H1 (cell line): Measurements from ENCODE around the gene JAKMIP2.

ENCODE experiments used
- ASH2L ChIP-seq: fragments of 200-600, 300-600 bp; sonication (generic); IDR thresholded peaks from one replicate; pipeline ENCODE4 v1.7.1; 2017; ENCODE audit warnings: low read length
- ATF2 ChIP-seq: IDR thresholded peaks from 2 replicates; pipeline ENCODE4 v1.6.1; 2012; ENCODE audit warnings: low read length, inconsistent platforms
- BACH1 ChIP-seq: IDR thresholded peaks from 2 replicates; pipeline ENCODE4 v1.6.1; 2012; ENCODE audit warnings: low read length, improper control_type of control experiment
- CTCF ChIP-seq, 3 experiments: IDR thresholded peaks; 1 replicate in 2 of 3; 2 replicates in 1 of 3; pipeline versions ENCODE4 v1.5.1 to v1.6.1; 2011; ENCODE audit warnings: low read length in 3 of 3, mild to moderate bottlenecking in 3 of 3, inconsistent platforms in 2 of 3, low read depth in 1 of 3, moderate library complexity in 1 of 3; ENCODE audit not compliant: insufficient read depth in 1 of 3; ENCODE audit errors: control extremely low read depth in 1 of 3
- EZH2 ChIP-seq: fragments of 200-600 bp; sonication (generic); IDR thresholded peaks from 2 replicates; pipeline ENCODE4 v1.7.1; 2012; ENCODE audit warnings: low read depth, mild to moderate bottlenecking, moderate library complexity, low read length, inconsistent platforms; ENCODE audit not compliant: severe bottlenecking
- JUN ChIP-seq: IDR thresholded peaks from 2 replicates; pipeline ENCODE4 v1.6.1; 2011; ENCODE audit warnings: low read depth, mild to moderate bottlenecking, improper control_type of control experiment, low read length
- PHF8 ChIP-seq: fragments of 200-600 bp; sonication (generic); conservative IDR thresholded peaks from 2 replicates; pipeline ENCODE4 v1.7.1; 2012; ENCODE audit warnings: low read depth, mild to moderate bottlenecking, inconsistent platforms, low read length, moderate library complexity
- POLR2A ChIP-seq, 2 experiments: IDR thresholded peaks; 1 replicate in 1 of 2; 2 replicates in 1 of 2; pipeline ENCODE4 v1.6.1; 2011; ENCODE audit warnings: low read depth in 2 of 2, low read length in 2 of 2, mild to moderate bottlenecking in 2 of 2; ENCODE audit errors: control extremely low read depth in 1 of 2
- POLR2AphosphoS5 ChIP-seq: IDR thresholded peaks from 2 replicates; pipeline ENCODE4 v1.6.1; 2011; ENCODE audit warnings: low read depth, low read length
- SIX5 ChIP-seq: IDR thresholded peaks from 2 replicates; pipeline ENCODE4 v1.6.1; 2011; ENCODE audit warnings: mild to moderate bottlenecking, low read depth, low read length
- SRF ChIP-seq: IDR thresholded peaks from 2 replicates; pipeline ENCODE4 v1.6.1; 2011; ENCODE audit warnings: mild to moderate bottlenecking, low read depth, low read length, moderate library complexity
- YY1 ChIP-seq: IDR thresholded peaks from 2 replicates; pipeline ENCODE4 v1.6.1; 2011; ENCODE audit warnings: low read depth, mild to moderate bottlenecking, low read length

- TF ChIP-seq JUN (no peak), YY1 (no peak), BACH1 (no peak), POLR2AphosphoS5 (no peak), ATF2 (no peak), SIX5 (no peak), CTCF (IDR thresholded peaks at IDR 0.05; ENCODE audit: control extremely low read depth in 1 of 3, insufficient read depth in 1 of 3, low read depth in 1 of 3, low read length in 3 of 3) (no peak), ASH2L (no peak), SRF (no peak), EZH2 (no peak), POLR2A (IDR thresholded peaks at IDR 0.05; ENCODE audit: control extremely low read depth in 1 of 2, low read depth in 2 of 2, low read length in 2 of 2) (no peak), PHF8 (no peak)
These were observed 70.5 kb downstream of the JAKMIP2 start for GRCh38 chr5:147712019-147712418.
